HG03064 (cell line): ENCODE results near the gene STAT4.
"Not testable (repeated sequence)": the region's sequence is repeated elsewhere in the genome, so short reads cannot be mapped to it uniquely, and the experiment has no call there.

Source experiments
- ATAC-seq: cut with Tn5 transposase; IDR thresholded peaks from one replicate; pipeline ENCODE4 v1.9.1; 2021; ENCODE audit warnings: low read depth; ENCODE audit not compliant: unreplicated experiment

STAT4 gene

DNA sequence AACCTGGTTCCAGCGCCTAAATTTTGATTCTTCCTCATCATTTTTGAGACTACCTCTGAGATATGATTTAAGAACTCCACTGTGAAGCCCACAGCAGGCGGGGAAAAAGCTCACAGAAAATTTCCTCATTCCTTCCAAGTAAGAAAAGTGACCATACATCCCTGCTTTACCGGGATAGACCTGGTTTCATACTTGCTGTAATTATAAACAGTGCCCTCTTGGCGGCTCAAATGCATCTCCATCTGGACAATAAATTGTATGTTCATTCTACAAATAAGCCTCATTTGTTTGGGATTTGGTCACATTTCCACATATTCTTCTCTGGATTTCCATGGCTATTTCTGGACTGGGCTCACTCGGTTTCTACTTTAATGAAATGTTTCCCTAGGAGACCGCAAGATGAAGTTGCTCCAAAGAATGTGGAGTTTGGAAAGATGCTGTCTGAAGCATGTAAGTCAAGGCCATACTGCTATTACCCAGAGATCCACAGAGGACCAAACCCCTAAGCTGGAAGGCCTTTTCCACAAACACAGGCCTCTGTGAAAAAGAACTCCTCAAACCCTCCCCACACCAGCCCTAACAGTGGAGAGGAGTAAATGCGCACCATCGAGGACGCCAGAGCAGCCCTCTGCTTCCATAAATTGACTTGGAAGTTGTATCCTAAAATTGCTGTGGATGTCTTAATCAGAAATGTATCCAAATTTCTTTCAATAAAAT is 150.7 kb downstream of the STAT4 start:
- no peak for ATAC-seq

DNA sequence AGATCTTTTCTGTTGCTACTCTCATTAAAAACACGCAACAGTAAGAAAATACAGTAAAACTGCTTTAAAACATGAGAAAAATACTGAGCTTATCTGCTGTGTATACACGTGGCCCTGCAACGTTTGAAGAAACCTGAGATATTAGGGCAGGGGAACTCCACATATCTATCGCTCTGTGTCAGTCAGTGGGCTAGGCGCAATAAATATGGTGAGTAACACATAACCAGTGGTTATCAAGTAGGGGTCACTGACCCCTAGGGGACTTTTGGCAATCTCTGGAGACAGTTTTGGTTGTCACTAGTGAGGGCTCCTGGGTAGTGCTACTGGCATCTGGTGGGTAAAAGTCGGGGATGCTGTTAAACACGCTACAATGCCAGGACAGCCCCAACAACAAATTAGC is 151.7 kb downstream of the STAT4 start:
- no peak for ATAC-seq

DNA sequence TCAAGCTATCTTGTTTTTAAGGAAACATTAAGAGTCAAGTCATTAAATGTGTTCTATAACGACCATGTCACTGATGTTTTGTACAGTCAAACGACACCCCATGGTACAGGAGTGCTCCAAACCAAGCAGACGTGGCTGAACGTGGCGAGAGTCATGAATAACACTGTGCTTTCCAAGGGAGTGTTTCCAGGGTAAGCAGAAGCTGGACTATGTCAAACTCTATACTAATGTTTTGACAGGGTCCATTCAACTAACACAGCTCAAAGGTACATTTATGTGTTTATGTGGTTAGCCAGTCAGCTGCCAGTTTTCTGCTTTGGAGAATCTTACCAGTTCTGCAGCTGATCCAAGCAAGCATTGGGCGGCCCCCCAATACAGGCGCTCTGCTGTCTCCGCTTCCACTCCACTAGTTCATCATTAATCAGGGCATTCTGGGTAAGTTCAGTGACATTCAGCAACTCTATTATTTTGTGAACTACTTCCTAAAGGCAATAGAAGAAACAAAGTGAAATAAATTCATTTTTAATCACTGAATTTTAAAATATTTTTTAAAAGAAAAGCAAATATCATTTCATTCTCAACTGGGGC is 153.2 kb downstream of the STAT4 start:
- no peak for ATAC-seq

DNA sequence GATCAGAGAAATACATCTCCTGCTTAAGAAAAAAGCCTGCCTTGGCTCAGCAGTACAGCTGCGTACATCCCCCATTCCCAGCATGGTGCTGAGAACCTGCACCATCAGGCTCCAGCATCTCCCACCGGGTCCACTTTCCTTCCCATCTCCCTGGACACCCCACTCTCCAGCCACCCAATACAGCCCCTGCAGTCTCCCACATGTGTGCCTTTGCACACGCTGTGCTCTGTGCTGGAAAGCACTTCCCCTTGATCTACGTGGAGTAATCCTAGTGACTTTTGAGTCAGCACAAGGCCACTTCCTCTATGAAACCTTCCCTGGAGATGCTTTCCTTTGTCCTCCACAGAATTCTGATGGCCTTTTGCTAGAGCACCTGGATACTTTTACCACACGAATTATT is 153.8 kb downstream of the STAT4 start:
- no peak for ATAC-seq

DNA sequence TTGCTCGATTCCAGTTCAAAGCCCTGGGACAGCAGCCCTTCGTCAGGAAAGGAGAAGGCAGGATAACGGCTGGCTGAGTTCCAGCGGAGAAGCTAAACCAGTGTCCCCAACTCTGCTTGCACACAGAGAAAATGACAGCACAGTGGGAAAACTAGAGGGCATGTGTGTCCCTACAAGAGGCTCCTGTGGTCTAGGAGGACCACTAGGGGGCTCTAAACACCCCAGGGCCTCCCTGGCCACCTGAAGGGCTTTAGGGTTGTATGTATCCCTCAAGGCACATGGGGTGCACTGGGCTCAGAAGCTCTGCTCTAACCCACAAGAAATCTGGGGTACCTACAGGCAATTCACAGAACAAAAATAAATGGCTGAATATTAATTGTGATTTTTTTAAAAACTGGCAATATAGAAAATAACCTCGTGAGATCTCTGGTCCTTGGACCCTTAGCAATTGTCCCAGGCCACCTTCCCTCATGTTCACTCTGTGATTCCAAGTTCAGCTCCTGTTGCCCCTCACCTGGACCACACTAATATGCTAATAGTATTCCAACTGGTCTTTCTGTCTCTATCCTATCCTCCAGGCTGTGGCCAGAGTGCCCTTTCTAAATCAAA is 154.4 kb downstream of the STAT4 start:
- ATAC-seq = no peak

DNA sequence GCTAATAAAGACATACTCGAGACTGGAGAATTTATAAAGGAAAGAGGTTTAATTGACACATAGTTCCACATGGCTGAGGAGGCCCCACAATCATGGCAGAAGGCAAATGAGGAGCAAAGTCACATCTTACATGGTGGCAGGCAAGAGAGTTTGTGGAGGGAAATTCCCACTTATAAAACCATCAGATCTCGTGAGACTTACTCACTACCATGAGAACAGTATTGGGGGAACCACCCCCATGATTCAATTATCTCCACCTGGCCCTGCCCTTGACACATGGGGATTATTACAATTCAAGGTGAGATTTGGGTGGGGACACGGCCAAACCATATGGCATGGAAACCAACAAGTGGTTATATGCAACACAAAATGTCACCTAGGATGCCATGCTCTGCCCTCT is 155.5 kb downstream of the STAT4 start:
- ATAC-seq = not testable (repeated sequence)

DNA sequence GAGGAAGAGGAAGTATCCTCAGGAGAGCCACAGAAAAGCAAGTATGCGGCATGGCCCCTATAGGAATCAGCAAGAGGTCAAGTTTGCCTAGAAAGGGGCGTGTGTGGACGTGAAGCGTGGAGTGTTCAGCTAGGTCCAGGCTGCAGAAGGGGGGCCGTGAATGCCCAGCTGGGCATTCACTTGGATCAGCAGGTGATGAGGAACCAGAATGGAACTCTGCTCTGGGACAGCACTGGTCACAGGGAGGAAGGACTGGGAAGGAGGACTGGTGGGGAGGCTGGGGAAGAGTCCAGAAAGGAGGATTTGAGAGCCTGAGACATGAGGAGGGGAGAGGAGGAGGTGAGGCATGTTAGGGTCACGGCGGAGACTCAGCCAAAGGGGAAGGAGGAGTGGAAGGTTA is 156.6 kb downstream of the STAT4 start:
- ATAC-seq = no peak

DNA sequence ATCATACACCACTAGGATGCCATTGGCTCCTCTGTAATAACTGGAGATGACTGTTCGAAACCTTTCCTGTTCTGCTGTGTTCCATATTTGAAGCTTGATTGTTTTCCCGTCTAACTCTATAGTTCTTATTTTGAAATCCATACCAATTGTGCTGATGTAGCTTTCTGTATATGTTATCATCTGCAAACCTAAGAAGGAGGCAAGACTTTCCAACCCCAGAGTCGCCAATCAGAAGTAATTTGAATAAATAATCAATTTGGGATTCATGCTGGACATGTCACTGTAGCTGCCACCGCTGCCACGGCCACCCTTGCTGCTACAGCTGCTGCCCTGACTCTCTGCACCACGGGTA is 157.5 kb downstream of the STAT4 start:
- no peak for ATAC-seq

DNA sequence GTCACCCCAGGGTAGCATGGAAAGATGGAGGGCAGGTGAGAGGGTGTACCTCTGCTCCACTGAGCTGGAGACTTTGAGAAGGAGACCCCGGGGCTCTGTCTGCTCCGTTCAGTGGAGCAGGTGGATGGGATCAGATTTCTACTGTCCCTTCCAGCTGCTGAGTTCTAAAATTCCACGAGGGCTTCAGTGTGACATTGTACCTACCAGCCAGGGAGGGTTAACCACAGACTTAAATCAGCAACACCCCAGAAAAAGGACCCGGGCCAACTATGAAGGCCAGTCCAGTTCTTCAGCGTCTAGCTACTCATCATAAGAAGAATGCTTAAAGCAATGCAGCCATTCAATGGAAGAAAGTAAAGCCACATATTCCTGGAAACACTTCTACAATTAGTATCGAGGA is 160.7 kb downstream of the STAT4 start:
- no peak for ATAC-seq

DNA sequence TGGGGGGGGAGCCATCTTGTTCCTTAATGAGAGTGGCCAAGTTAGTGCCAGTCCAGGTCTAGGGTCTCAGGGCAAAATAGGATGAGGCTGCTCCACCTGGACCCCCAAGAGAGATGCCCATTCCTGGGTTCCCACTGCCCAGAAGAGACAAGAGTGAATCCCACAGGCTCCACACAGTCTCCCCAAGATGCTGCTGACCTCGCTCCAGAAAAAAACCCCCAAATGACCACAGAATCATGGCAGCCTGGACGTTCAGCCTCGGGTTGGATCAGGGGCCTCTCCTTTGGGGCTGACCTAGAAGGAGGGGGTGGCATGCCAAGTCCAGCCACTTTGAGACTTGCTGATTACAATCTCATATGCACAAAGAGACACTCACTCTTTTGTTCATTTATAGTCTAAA is 161.9 kb downstream of the STAT4 start:
- no peak for ATAC-seq

DNA sequence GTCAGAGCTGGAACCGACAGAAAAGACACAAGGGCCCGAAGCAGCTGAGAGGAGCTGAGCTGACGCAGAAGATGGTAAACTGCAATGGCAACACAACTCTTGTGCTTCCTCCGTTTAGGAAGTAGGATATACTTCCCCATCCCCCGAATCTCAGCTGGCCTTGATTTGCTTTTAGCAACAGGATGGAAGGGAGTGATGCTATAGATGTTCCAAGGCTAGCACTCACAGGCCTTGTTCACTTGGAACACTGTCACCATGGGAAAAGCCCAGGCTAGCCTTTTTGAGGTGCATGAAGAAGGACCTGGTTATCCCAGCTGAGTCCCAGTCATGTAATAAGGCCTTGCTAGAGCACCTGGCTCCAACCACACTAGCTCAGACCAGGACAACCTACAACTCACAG is 162.9 kb downstream of the STAT4 start:
- no peak for ATAC-seq

DNA sequence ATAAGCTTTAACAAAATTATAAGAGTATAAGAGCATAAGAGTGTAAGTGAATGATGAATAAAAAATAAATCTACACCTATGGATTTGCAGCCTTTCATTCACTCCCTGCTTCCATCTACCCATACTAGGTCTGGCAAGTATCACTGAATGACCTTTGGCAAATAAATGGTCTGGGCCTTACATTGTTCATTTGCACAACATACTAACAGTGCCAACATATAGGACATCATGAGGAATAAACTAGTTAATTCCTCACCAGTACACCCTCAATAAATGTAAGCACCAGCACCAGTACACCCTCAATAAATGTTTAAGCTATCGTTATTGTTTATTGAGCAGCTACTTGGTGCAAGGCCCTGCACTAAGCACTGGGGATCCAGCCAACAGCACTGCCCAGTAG is 163.7 kb downstream of the STAT4 start:
- no peak for ATAC-seq

DNA sequence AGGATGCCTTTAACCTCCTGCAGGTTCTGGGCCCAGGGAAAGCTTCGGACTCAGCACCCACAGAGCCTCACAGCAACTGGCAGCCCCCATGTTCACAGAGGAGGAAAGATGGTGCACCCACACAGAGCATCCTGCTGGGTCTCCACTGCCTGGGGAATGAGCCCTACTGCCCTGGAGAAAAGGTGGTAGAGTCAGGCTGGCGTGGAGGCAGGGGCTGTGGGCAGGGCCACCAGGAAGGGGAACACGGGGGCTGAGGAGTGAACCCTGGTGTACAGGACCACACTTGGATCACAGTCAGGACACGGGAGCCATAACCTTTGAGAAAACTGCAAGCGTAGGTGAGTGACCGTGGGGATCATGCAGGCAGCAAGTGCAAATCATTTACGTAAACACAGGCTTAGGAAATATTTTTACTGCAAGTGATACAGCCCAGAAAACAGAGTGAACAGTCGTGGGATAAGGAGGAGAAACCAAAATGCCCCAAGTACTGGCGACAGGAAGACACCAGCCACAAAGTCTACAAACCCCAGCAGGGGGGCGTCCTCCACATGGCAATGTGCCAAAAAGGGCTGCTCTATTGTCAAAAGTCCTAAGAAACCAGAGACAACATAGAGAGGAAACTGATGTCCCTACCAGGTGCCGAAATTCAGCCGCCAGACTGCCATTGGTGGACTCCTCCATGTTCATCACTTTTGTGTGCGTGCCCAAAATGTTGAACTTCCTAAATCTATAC is 164.4 kb downstream of the STAT4 start:
- ATAC-seq = no peak

DNA sequence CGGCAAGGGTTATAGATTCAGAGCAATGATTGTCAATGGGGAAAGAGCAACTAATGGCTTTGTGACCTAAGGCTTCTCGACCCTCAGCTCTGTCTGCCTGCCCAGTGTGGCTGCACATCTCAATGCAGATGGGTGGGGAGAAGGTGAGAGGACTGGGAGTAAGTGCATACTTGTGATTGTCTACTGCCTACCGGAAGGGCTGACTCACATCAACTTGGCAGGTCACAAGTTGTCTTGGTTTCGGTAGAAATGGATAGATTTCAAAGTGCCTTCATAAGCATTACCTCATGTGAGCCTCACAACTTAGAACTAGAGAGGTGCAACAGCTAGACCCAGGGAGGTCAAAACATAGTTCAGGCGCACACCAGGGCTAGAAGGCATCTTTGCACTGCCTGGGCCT is 166.2 kb downstream of the STAT4 start:
- ATAC-seq = no peak

DNA sequence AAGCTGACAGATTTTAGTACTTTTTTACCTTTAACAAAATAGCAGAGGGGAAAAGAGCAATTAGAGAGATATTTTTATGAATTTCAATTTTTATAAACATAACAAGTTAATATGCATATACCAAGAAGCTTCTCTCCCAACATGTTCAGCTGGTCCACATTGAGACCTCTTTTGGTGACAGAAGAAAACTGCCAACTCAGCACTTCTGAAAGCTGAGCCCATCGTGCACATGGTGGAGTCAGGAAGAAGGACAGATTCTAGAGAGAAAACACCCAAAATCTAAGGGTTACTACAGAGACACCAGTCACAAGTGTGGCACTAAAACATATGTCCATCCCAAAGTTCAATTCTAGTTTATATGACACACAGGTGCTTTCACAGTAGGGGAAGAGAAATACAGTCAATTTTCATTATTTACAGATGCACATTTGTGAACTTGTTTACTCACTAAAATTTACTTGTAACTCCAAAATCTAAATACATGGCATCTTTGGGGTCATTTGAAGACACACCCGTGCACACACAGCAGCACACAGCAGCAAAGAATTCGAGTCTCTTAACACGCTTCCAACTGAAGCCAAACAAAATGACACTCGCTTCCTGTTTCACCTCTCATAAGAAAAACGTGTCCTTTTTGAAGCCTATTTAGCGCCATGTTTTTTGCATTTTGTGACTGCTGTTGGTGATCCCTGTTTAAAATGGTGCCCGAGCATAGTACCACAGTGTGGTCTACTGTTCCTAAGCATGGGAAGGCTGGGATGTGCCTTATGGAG is 168.3 kb downstream of the STAT4 start:
- no peak for ATAC-seq

DNA sequence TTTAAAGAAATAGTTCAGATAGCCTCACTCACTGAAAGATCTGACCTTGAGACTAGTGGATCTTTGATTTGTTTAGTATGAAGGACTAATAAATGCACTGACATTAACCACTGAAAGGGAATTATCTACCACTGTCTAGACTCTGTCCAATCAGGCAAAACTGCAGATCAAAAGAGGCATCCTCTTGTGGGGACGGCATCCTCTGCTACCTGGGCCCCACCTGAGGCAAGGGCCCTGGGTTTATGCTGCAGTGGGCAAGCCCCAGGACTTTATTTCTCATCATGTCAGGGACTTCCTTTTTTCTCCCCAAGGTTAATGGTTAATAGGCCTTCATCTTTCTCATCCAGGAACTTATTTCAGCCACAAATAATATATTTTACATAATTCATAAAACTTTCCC is 169.1 kb downstream of the STAT4 start:
- no peak for ATAC-seq

DNA sequence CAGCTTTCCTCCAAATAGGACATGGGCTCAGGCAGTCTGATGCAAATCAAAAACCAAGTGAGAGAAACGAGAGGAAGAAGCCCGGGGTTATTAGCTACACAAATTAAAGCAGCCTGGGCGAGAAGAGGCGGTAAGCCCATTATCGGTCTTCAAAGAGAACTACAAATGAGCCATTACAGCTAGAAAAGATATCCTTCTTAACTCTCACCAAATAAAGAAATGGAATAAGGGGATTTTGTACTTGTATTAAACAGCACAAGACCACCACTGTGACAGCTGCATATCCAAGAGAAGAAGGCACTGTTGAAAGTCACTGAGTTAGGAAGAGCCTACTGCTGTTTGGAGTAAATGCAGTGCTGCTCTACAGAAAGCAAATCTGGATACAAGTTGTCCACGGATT is 169.5 kb downstream of the STAT4 start:
- no peak for ATAC-seq

DNA sequence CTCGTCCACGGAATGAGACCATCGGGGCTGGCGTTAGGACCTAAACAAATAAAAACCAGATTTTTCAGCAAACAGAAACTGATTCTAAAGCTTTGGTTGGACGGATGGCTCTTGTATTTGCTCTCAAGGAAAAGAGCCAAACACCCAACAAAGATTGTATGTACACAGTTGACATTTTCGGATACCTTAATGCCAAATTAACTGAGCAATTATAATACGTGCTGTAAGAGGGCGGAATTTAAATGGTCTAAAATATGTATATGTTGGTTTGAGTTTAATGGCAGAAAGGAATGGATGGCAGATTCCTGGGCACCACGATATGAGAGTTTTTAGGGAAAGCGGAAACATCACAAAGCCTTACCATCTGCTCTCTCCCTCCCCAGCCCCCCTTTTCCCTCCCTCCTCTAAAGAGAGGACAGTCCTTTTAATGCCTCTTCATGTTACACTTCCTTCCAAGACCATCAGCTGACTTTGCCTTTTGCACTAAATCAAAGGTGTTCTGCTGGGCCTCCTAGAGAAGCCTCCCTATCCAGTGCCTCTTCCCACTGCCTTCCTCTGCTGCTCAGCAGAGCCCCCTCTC is 170.1 kb downstream of the STAT4 start:
- no peak for ATAC-seq

DNA sequence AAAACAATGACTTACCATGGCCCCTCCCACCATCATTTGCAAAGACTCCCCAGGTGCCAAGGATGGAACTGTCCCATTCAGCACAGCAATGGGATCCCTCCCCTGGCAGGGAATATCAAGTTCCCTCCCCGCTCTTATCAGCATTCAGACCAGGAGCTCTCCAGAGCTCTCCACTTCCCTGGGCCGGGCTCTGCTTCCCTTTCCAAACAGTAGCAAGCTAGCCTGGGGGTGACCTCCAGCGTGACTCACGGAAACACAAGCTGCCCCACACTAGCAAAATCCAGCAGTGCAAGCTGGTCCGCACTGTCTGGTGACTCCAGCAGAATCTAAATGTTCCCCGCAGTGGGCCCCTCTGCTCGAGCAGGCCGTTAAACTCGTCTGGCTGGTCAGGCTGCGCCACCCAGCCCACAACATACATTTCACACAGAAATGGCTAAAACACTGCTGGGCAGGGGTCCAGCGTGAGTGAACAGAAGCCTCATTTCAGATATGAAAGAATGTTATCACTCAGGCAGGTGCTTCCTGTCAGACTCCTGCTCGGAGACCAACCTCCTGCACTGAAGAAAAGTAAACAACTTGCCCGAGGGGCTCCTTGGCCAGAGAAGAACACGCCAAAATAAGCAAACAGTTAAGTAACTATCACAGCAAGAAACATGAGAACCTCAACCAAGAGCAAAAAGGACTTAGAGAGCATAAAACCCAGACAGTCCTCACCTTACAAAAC is 170.7 kb downstream of the STAT4 start:
- no peak for ATAC-seq
